ENCODE measurements around the gene WWC1. TPM values are rescaled to one million over a fixed set of nuclear protein-coding genes. Genes with fewer than 3 reads are reported as not detected.

Gene WWC1
- total and polyA plus RNA-seq, 7 experiments from 2014 or later, result 0.02 to 1.4 (median 0.66) TPM; not detected in 1

- ChIA-PET CTCF (no interaction called here), POLR2A (no interaction called here)
- no peak for DNase-seq
- H3K4me1 ChIP-seq (ENCODE audit: control insufficient read depth in 2 of 2, insufficient read depth in 2 of 2, low read length in 2 of 2), result no peaks in the 10 kb centered on the region
- no peaks in the 10 kb centered on the region for H3K36me3 ChIP-seq (ENCODE audit: control insufficient read depth in 2 of 3, insufficient read depth in 3 of 3, low read length in 3 of 3)
- Mint-ChIP-seq H3K36me3 (peaks cover 0 to 3% (median 0%) of the 10 kb centered on the region in 5 donors), H3K4me1 (peaks cover 0 to 3% (median 0%) of the 10 kb centered on the region in 7 donors), H3K27me3 (peaks cover 0 to 5% (median 3%) of the 10 kb centered on the region in 5 donors), H3K4me3 (no peak overlapping the region), H3K9me3 (no peaks in the 10 kb centered on the region), H3K27ac (no peak overlapping the region)
- intact Hi-C loops (cut with micrococcal nuclease), result no loop called here
- no peaks in the 10 kb centered on the region for H3K27me3 ChIP-seq (ENCODE audit: control insufficient read depth in 2 of 2, insufficient read depth in 2 of 2, low read length in 2 of 2)
- no peak for ATAC-seq
- no peak overlapping the region for H3K27ac ChIP-seq (ENCODE audit: low read depth, low read length)
- no peaks in the 10 kb centered on the region for H3K9me3 ChIP-seq (ENCODE audit: control insufficient read depth in 2 of 3, low read length in 3 of 3)
- H3K4me3 ChIP-seq (ENCODE audit: low read length), result no peak overlapping the region
Measured at GRCh38 chr5:168443533-168443932, 152.1 kb downstream of the WWC1 start.

- Histone ChIP-seq H3K4me1 (ENCODE audit: control insufficient read depth in 2 of 2, insufficient read depth in 2 of 2, low read length in 2 of 2) (no peaks in the 10 kb centered on the region), H3K9me3 (ENCODE audit: control insufficient read depth in 2 of 3, low read length in 3 of 3) (no peaks in the 10 kb centered on the region), H3K27ac (ENCODE audit: low read depth, low read length) (no peak overlapping the region), H3K27me3 (ENCODE audit: control insufficient read depth in 2 of 2, insufficient read depth in 2 of 2, low read length in 2 of 2) (no peaks in the 10 kb centered on the region), H3K4me3 (ENCODE audit: low read length) (no peak overlapping the region), H3K36me3 (ENCODE audit: control insufficient read depth in 2 of 3, insufficient read depth in 3 of 3, low read length in 3 of 3) (no peaks in the 10 kb centered on the region)
- intact Hi-C loops (cut with micrococcal nuclease), result no loop called here
- CTCF ChIA-PET, result no interaction called here
- H3K9me3 Mint-ChIP-seq, result no peaks in the 10 kb centered on the region
- H3K36me3 Mint-ChIP-seq, result peaks cover 0 to 3% (median 0%) of the 10 kb centered on the region in 5 donors
- POLR2A ChIA-PET, result no interaction called here
- DNase-seq (no peak), ATAC-seq (no peak)
- no peak overlapping the region for H3K4me3 Mint-ChIP-seq
- H3K27me3 Mint-ChIP-seq, result peaks cover 0 to 5% (median 3%) of the 10 kb centered on the region in 5 donors
- peaks cover 0 to 3% (median 0%) of the 10 kb centered on the region in 7 donors for H3K4me1 Mint-ChIP-seq
- H3K27ac Mint-ChIP-seq, result no peak overlapping the region
Measured at GRCh38 chr5:168443950-168444700, 152.7 kb downstream of the WWC1 start.

- Mint-ChIP-seq H3K27ac (no peak overlapping the region), H3K4me3 (no peak overlapping the region), H3K36me3 (peaks cover 0 to 3% (median 0%) of the 10 kb centered on the region in 5 donors), H3K4me1 (peaks cover 0 to 3% (median 0%) of the 10 kb centered on the region in 7 donors), H3K9me3 (no peaks in the 10 kb centered on the region), H3K27me3 (peaks cover 0 to 3% (median 0%) of the 10 kb centered on the region in 5 donors)
- Histone ChIP-seq H3K27me3 (ENCODE audit: control insufficient read depth in 2 of 2, insufficient read depth in 2 of 2, low read length in 2 of 2) (no peaks in the 10 kb centered on the region), H3K4me1 (ENCODE audit: control insufficient read depth in 2 of 2, insufficient read depth in 2 of 2, low read length in 2 of 2) (no peaks in the 10 kb centered on the region), H3K4me3 (ENCODE audit: low read length) (no peak overlapping the region), H3K36me3 (ENCODE audit: control insufficient read depth in 2 of 3, insufficient read depth in 3 of 3, low read length in 3 of 3) (no peaks in the 10 kb centered on the region), H3K27ac (ENCODE audit: low read depth, low read length) (no peak overlapping the region), H3K9me3 (ENCODE audit: control insufficient read depth in 2 of 3, low read length in 3 of 3) (no peaks in the 10 kb centered on the region)
- no peak for DNase-seq
- POLR2A ChIA-PET, result no interaction called here
- CTCF ChIA-PET, result no interaction called here
- intact Hi-C loops (cut with micrococcal nuclease), result no loop called here
- ATAC-seq, result no peak
Measured at GRCh38 chr5:168446983-168447619, 155.7 kb downstream of the WWC1 start.

- ChIA-PET CTCF (no interaction called here), POLR2A (no interaction called here)
- H3K27ac ChIP-seq (ENCODE audit: low read depth, low read length), result no peak overlapping the region
- H3K4me3 Mint-ChIP-seq, result no peak overlapping the region
- no peak for DNase-seq
- no peaks in the 10 kb centered on the region for H3K9me3 ChIP-seq (ENCODE audit: control insufficient read depth in 2 of 3, low read length in 3 of 3)
- no peaks in the 10 kb centered on the region for H3K4me1 ChIP-seq (ENCODE audit: control insufficient read depth in 2 of 2, insufficient read depth in 2 of 2, low read length in 2 of 2)
- peaks cover 0 to 3% (median 0%) of the 10 kb centered on the region in 5 donors for H3K27me3 Mint-ChIP-seq
- H3K36me3 ChIP-seq (ENCODE audit: control insufficient read depth in 2 of 3, insufficient read depth in 3 of 3, low read length in 3 of 3), result no peaks in the 10 kb centered on the region
- peaks cover 0 to 3% (median 0%) of the 10 kb centered on the region in 7 donors for H3K4me1 Mint-ChIP-seq
- ATAC-seq, result no peak
- peaks cover 0 to 2% (median 0%) of the 10 kb centered on the region in 11 donors for H3K9me3 Mint-ChIP-seq
- H3K36me3 Mint-ChIP-seq, result peaks cover 0 to 3% (median 0%) of the 10 kb centered on the region in 5 donors
- H3K27ac Mint-ChIP-seq, result no peak overlapping the region
- no peaks in the 10 kb centered on the region for H3K27me3 ChIP-seq (ENCODE audit: control insufficient read depth in 2 of 2, insufficient read depth in 2 of 2, low read length in 2 of 2)
- intact Hi-C loops (cut with micrococcal nuclease), result no loop called here
- H3K4me3 ChIP-seq (ENCODE audit: low read length), result no peak overlapping the region
Measured at GRCh38 chr5:168447808-168448207, 156.4 kb downstream of the WWC1 start.

DNA sequence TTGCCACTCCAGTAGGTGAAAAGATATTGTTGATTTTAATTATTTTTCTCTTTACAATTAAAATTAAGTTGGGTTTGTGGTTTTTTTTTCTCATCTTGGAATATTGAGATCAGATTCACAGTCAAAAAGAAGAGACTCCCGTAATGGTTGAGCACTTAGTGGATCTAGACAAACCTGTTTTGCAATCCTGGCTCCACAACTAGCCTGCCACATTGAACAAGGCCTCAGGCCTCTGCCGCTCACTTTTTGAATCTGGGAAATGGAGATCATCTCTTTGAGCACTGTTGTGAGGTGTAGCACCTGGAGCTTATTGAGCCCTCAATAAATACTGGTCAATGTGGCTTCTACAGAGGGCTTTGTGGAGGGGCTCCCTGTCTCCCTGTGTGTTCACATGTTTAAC is 157.7 kb downstream of the WWC1 start:
- peaks cover 0 to 3% (median 0%) of the 10 kb centered on the region in 5 donors for H3K27me3 Mint-ChIP-seq
- H3K4me3 ChIP-seq (ENCODE audit: low read length), result no peak overlapping the region
- no peaks in the 10 kb centered on the region for H3K36me3 ChIP-seq (ENCODE audit: control insufficient read depth in 2 of 3, insufficient read depth in 3 of 3, low read length in 3 of 3)
- DNase-seq (no peak), ATAC-seq (no peak)
- POLR2A ChIA-PET, result no interaction called here
- H3K9me3 Mint-ChIP-seq, result peaks cover 0 to 2% (median 0%) of the 10 kb centered on the region in 11 donors
- no peak overlapping the region for H3K27ac ChIP-seq (ENCODE audit: low read depth, low read length)
- no peaks in the 10 kb centered on the region for H3K27me3 ChIP-seq (ENCODE audit: control insufficient read depth in 2 of 2, insufficient read depth in 2 of 2, low read length in 2 of 2)
- H3K27ac Mint-ChIP-seq, result no peak overlapping the region
- H3K4me1 Mint-ChIP-seq, result peaks cover 0 to 2% (median 0%) of the 10 kb centered on the region in 7 donors
- intact Hi-C loops (cut with micrococcal nuclease), result no loop called here
- CTCF ChIA-PET, result no interaction called here
- no peak overlapping the region for H3K4me3 Mint-ChIP-seq
- H3K9me3 ChIP-seq (ENCODE audit: control insufficient read depth in 2 of 3, low read length in 3 of 3), result no peaks in the 10 kb centered on the region
- H3K4me1 ChIP-seq (ENCODE audit: control insufficient read depth in 2 of 2, insufficient read depth in 2 of 2, low read length in 2 of 2), result no peaks in the 10 kb centered on the region
- H3K36me3 Mint-ChIP-seq, result no peaks in the 10 kb centered on the region

DNA sequence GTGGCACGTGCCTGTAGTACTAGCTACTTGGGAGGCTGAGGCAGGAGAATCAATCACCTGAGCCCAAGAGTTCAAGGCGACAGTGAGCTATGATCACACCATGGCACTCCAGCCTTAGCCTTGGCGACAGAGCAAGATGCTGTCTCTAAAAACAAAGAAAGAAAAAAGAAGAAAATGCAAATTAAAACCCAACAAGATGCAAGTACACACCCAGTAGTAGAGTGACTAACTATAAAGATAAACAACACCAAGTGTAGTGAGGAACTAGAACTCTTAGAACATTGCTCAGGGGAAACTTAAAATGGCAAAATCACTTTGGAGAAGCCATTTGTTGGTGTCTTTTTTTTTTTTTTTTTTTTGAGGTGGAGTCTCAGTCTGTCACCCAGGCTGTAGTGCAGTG is 160.1 kb downstream of the WWC1 start:
- Mint-ChIP-seq H3K27ac (no peak overlapping the region), H3K9me3 (peaks cover 0 to 2% (median 0%) of the 10 kb centered on the region in 11 donors), H3K4me1 (peaks cover 0 to 2% (median 0%) of the 10 kb centered on the region in 7 donors), H3K36me3 (no peaks in the 10 kb centered on the region), H3K27me3 (peaks cover 0 to 3% (median 0%) of the 10 kb centered on the region in 5 donors), H3K4me3 (no peak overlapping the region)
- no peak for DNase-seq
- CTCF ChIA-PET, result no interaction called here
- no peak overlapping the region for H3K4me3 ChIP-seq (ENCODE audit: low read length)
- POLR2A ChIA-PET, result no interaction called here
- no peaks in the 10 kb centered on the region for H3K27me3 ChIP-seq (ENCODE audit: control insufficient read depth in 2 of 2, insufficient read depth in 2 of 2, low read length in 2 of 2)
- H3K27ac ChIP-seq (ENCODE audit: low read depth, low read length), result no peak overlapping the region
- no peaks in the 10 kb centered on the region for H3K9me3 ChIP-seq (ENCODE audit: control insufficient read depth in 2 of 3, low read length in 3 of 3)
- no peaks in the 10 kb centered on the region for H3K4me1 ChIP-seq (ENCODE audit: control insufficient read depth in 2 of 2, insufficient read depth in 2 of 2, low read length in 2 of 2)
- ATAC-seq, result no peak
- H3K36me3 ChIP-seq (ENCODE audit: control insufficient read depth in 2 of 3, insufficient read depth in 3 of 3, low read length in 3 of 3), result no peaks in the 10 kb centered on the region
- intact Hi-C loops (cut with micrococcal nuclease), result no loop called here

All from naive thymus-derived CD4-positive, alpha-beta T cell (primary cell).